Measurements from ENCODE around the gene INHBA.
A peak's percentile ranks its signal among the peaks of the same experiment; 100 is the strongest.

INHBA gene

GRCh38 chr7:41731493-41732435 lies 28.9 kb upstream of the INHBA start:
- Histone ChIP-seq H4K20me1 (ENCODE audit: insufficient read depth, low read length, poor library complexity, severe bottlenecking) (no peaks in the 10 kb centered on the region), H3K9me2 (replicated peaks; ENCODE audit: low read depth, low read length) (no peaks in the 10 kb centered on the region), H3K79me2 (ENCODE audit: insufficient read depth, low read length) (no peaks in the 10 kb centered on the region), H3K4me2 (ENCODE audit: low read depth, low read length, poor library complexity, severe bottlenecking) (no peak overlapping the region), H3K36me3 (ENCODE audit: insufficient read depth, low read length) (no peaks in the 10 kb centered on the region), H3K4me1 (ENCODE audit: insufficient read depth, low read length, poor library complexity, severe bottlenecking) (no peaks in the 10 kb centered on the region), H3K9ac (ENCODE audit: low read depth, low read length, poor library complexity, severe bottlenecking) (no peak overlapping the region), H3K4me3 (ENCODE audit: low read length, poor library complexity, severe bottlenecking) (no peak overlapping the region), H3K27me3 (ENCODE audit: insufficient read depth, low read length, poor library complexity, severe bottlenecking) (no peaks in the 10 kb centered on the region), H3K9me3 (ENCODE audit: insufficient read depth, low read depth, low read length) (no peaks in the 10 kb centered on the region), H2AFZ (ENCODE audit: low read length) (no peak overlapping the region), H3F3A (ENCODE audit: low read depth) (no peaks in the 10 kb centered on the region)
- TF ChIP-seq CTCF (conservative IDR thresholded peaks at IDR 0.05; ENCODE audit: low read length) (peak; percentile 61), EZH2phosphoT487 (IDR thresholded peaks at IDR 0.05; ENCODE audit: borderline replicate concordance) (no peak)

GRCh38 chr7:41730668-41731067 lies 27.8 kb upstream of the INHBA start:
- Histone ChIP-seq H4K20me1 (ENCODE audit: insufficient read depth, low read length, poor library complexity, severe bottlenecking) (no peaks in the 10 kb centered on the region), H3K9ac (ENCODE audit: low read depth, low read length, poor library complexity, severe bottlenecking) (no peak overlapping the region), H3K4me3 (ENCODE audit: low read length, poor library complexity, severe bottlenecking) (no peak overlapping the region), H3K79me2 (ENCODE audit: insufficient read depth, low read length) (no peaks in the 10 kb centered on the region), H3K9me3 (ENCODE audit: insufficient read depth, low read depth, low read length) (no peaks in the 10 kb centered on the region), H3K4me1 (ENCODE audit: insufficient read depth, low read length, poor library complexity, severe bottlenecking) (no peaks in the 10 kb centered on the region), H3F3A (ENCODE audit: low read depth) (no peaks in the 10 kb centered on the region), H3K27me3 (ENCODE audit: insufficient read depth, low read length, poor library complexity, severe bottlenecking) (no peaks in the 10 kb centered on the region), H3K9me2 (replicated peaks; ENCODE audit: low read depth, low read length) (no peaks in the 10 kb centered on the region), H2AFZ (ENCODE audit: low read length) (no peak overlapping the region), H3K36me3 (ENCODE audit: insufficient read depth, low read length) (no peaks in the 10 kb centered on the region), H3K4me2 (ENCODE audit: low read depth, low read length, poor library complexity, severe bottlenecking) (no peak overlapping the region)
- TF ChIP-seq EZH2phosphoT487 (IDR thresholded peaks at IDR 0.05; ENCODE audit: borderline replicate concordance) = no peak
- no peak for TF ChIP-seq CTCF (conservative IDR thresholded peaks at IDR 0.05; ENCODE audit: low read length)

GRCh38 chr7:41730161-41730560 lies 27.3 kb upstream of the INHBA start:
- no peaks in the 10 kb centered on the region for H3K36me3 ChIP-seq (ENCODE audit: insufficient read depth, low read length)

More at GRCh38 chr7:41730161-41730560, 27.3 kb upstream of the INHBA start:
- no peaks in the 10 kb centered on the region for H3K9me3 ChIP-seq (ENCODE audit: insufficient read depth, low read depth, low read length)
- H3K79me2 ChIP-seq (ENCODE audit: insufficient read depth, low read length) = no peaks in the 10 kb centered on the region
- H3F3A ChIP-seq (ENCODE audit: low read depth) = no peaks in the 10 kb centered on the region
- TF ChIP-seq CTCF (conservative IDR thresholded peaks at IDR 0.05; ENCODE audit: low read length) = no peak
- H3K4me2 ChIP-seq (ENCODE audit: low read depth, low read length, poor library complexity, severe bottlenecking) = no peak overlapping the region
- no peaks in the 10 kb centered on the region for H3K9me2 ChIP-seq (replicated peaks; ENCODE audit: low read depth, low read length)
- H3K9ac ChIP-seq (ENCODE audit: low read depth, low read length, poor library complexity, severe bottlenecking) = no peak overlapping the region
- no peak overlapping the region for H2AFZ ChIP-seq (ENCODE audit: low read length)
- H4K20me1 ChIP-seq (ENCODE audit: insufficient read depth, low read length, poor library complexity, severe bottlenecking) = no peaks in the 10 kb centered on the region
- no peaks in the 10 kb centered on the region for H3K4me1 ChIP-seq (ENCODE audit: insufficient read depth, low read length, poor library complexity, severe bottlenecking)
- H3K4me3 ChIP-seq (ENCODE audit: low read length, poor library complexity, severe bottlenecking) = no peak overlapping the region
- no peaks in the 10 kb centered on the region for H3K27me3 ChIP-seq (ENCODE audit: insufficient read depth, low read length, poor library complexity, severe bottlenecking)

Measured in Loucy (cell line).